Endothelial cell of umbilical vein (primary cell): ENCODE data around the gene MMP14. TPM values are rescaled to one million over a fixed set of nuclear protein-coding genes. Genes with fewer than 3 reads are reported as not detected.

Source experiments
- BruUV-seq: library from RNA; stranded (reverse); fragments of 400-500 nt; replicated peaks from 2 replicates; lab custom pipeline; 2021; lab: Mats Ljungman, UMichigan
- CTCF ChIA-PET: fragments of 300-600, 350-600 bp; sonication (Branson Sonifier 250); formaldehyde crosslinking; loops from one replicate; lab custom pipeline; 2021; ENCODE audit warnings: antibody characterized with exemption, inconsistent platforms; lab: Charles Lee
- POLR2A ChIA-PET: fragments of 300-600, 350-600 bp; sonication (Branson Sonifier 250); formaldehyde crosslinking; loops from one replicate; lab custom pipeline; 2021; ENCODE audit warnings: antibody characterized with exemption, inconsistent platforms; lab: Charles Lee
- DNase-seq: peaks from one replicate; pipeline ENCODE4 v3.0.0-alpha.2; 2011; ENCODE audit warnings: low read depth, low spot score
- FAIRE-seq: peaks from 2 replicates; lab custom pipeline; 2011; peaks lifted over from hg19 to GRCh38; lab: Jason Lieb, UNC
- H2AFZ ChIP-seq: 2 replicates; pipeline ENCODE4 v1.6.0; 2012; ENCODE audit warnings: low read depth, low read length, control low read depth, inconsistent platforms
- H3K27ac ChIP-seq: 2 replicates; pipeline ENCODE4 v1.5.1; 2011; ENCODE audit warnings: low read depth, mild to moderate bottlenecking, control low read depth, low read length, moderate library complexity; ENCODE audit not compliant: insufficient read depth
- H3K27me3 ChIP-seq, 2 experiments: 2 replicates each; pipeline versions ENCODE4 v1.6.0 to v1.6.1; 2011; ENCODE audit warnings: low read length in 2 of 2, mixed read lengths in 1 of 2; ENCODE audit not compliant: control insufficient read depth in 2 of 2, insufficient read depth in 2 of 2
- H3K36me3 ChIP-seq, 2 experiments: 2 replicates in 1 of 2; 3 replicates in 1 of 2; pipeline ENCODE4 v1.5.1; 2011; ENCODE audit warnings: low read length in 2 of 2, mild to moderate bottlenecking in 1 of 2, moderate library complexity in 1 of 2; ENCODE audit not compliant: control insufficient read depth in 2 of 2, insufficient read depth in 2 of 2; ENCODE audit errors: extremely low read depth in 1 of 2
- H3K4me1 ChIP-seq: 3 replicates; pipeline ENCODE4 v1.5.1; 2011; ENCODE audit warnings: mild to moderate bottlenecking, low read length; ENCODE audit not compliant: control insufficient read depth, insufficient read depth; ENCODE audit errors: extremely low read depth
- H3K4me2 ChIP-seq: 2 replicates; pipeline ENCODE4 v1.6.1; 2011; ENCODE audit warnings: low read length, control low read depth, mixed read lengths; ENCODE audit not compliant: insufficient read depth
- H3K4me3 ChIP-seq, 3 experiments: fragments of 200-600 bp in 1 of 3; sonication (generic), shearing (Covaris generic) in 1 of 3; replicated peaks in 1 of 3; 2 replicates each; pipeline ENCODE4 v1.5.1; 2011 to 2016; ENCODE audit warnings: control low read depth in 3 of 3, low read length in 3 of 3, mild to moderate bottlenecking in 2 of 3, inconsistent platforms in 1 of 3, low read depth in 1 of 3, moderate library complexity in 1 of 3; ENCODE audit not compliant: insufficient read depth in 1 of 3
- H3K79me2 ChIP-seq: 2 replicates; pipeline ENCODE4 v1.6.0; 2012; ENCODE audit warnings: low read length, inconsistent platforms; ENCODE audit not compliant: control insufficient read depth, insufficient read depth
- H3K9ac ChIP-seq: replicated peaks from 2 replicates; pipeline ENCODE3; 2011; ENCODE audit warnings: low read length, control low read depth; ENCODE audit not compliant: insufficient read depth; ENCODE audit errors: extremely low read depth
- H3K9me1 ChIP-seq: replicated peaks from 3 replicates; pipeline ENCODE4 v1.6.0; 2011; ENCODE audit warnings: mild to moderate bottlenecking, low read length; ENCODE audit not compliant: control insufficient read depth, insufficient read depth; ENCODE audit errors: extremely low read depth
- H3K9me3 ChIP-seq: replicated peaks from 2 replicates; pipeline ENCODE4 v1.5.1; 2012; ENCODE audit warnings: low read length, inconsistent platforms; ENCODE audit not compliant: control insufficient read depth, insufficient read depth
- H4K20me1 ChIP-seq: replicated peaks from 2 replicates; pipeline ENCODE3; 2011; ENCODE audit warnings: mild to moderate bottlenecking, low read length; ENCODE audit not compliant: control insufficient read depth, insufficient read depth; ENCODE audit errors: extremely low read depth
- CTCF ChIP-seq, 2 donors: IDR thresholded peaks; 1 replicate in 1 of 2; 2 replicates in 1 of 2; pipeline ENCODE4 v1.5.1; 2011; ENCODE audit warnings: low read length in 2 of 2, mild to moderate bottlenecking in 2 of 2, moderate library complexity in 2 of 2, control low read depth in 1 of 2, inconsistent platforms in 1 of 2, low read depth in 1 of 2; ENCODE audit not compliant: insufficient read depth in 1 of 2; ENCODE audit errors: extremely low read depth in 1 of 2
- FOS ChIP-seq: IDR thresholded peaks from 2 replicates; pipeline ENCODE4 v1.6.1; 2011; ENCODE audit warnings: mild to moderate bottlenecking, low read length, moderate library complexity, borderline replicate concordance; ENCODE audit not compliant: insufficient read depth
- GATA2 ChIP-seq: IDR thresholded peaks from 2 replicates; pipeline ENCODE4 v1.7.0; 2011; ENCODE audit warnings: low read depth, mild to moderate bottlenecking, moderate library complexity, mixed read lengths, low read length; ENCODE audit not compliant: insufficient read length, insufficient read depth
- JUN ChIP-seq: IDR thresholded peaks from 2 replicates; pipeline ENCODE4 v1.6.1; 2011; ENCODE audit warnings: borderline replicate concordance, low read depth; ENCODE audit not compliant: insufficient read length, insufficient read depth
- MAX ChIP-seq: IDR thresholded peaks from 2 replicates; pipeline ENCODE4 v1.6.1; 2011; ENCODE audit not compliant: insufficient read depth, insufficient read length
- MYC ChIP-seq: IDR thresholded peaks from one replicate; pipeline ENCODE4 v1.6.1; 2011; ENCODE audit warnings: mild to moderate bottlenecking, low read depth, low read length
- POLR2A ChIP-seq: IDR thresholded peaks from 2 replicates; pipeline ENCODE4 v1.6.1; 2012; ENCODE audit warnings: low read depth, mild to moderate bottlenecking, control low read depth, low read length
- dilution Hi-C: fragments of 300-500 bp; cut with MboI; formaldehyde crosslinking; loops from one replicate; pipeline ENCODE4 v1.15.0; 2019; ENCODE audit warnings: low sequenced_read_pairs; ENCODE audit not compliant: extremely low pct_ligation_motif_present
- intact Hi-C: fragments of 100-400 bp; cut with micrococcal nuclease; formaldehyde crosslinking; loops from one replicate; pipeline ENCODE4 v1.10.0; 2022
- polyA plus RNA-seq, 4 experiments: library from polyadenylated mRNA; depleted of rRNA in 3 of 4; stranded (reverse) in 3 of 4; unstranded in 1 of 4; fragments of >200 nt; gene quantifications; 2 replicates each; pipeline versions ENCODE4 v1.2.1 to v1.2.3, GENCODE V29; 2011 to 2012; ENCODE audit warnings: missing spikeins in 1 of 4
- total RNA-seq: library from RNA; stranded (reverse); gene quantifications from 2 replicates; pipeline ENCODE4 v1.2.3, GENCODE V29; 2021

The MMP14 gene
- total and polyA plus RNA-seq, 2 donors (not counting 3 experiments of a cell fraction or from before 2014, with no cell fraction given), result 506 to 603 TPM

GRCh38 chr14:22845103-22845394, 8.7 kb downstream of the MMP14 start:
- no peaks in the 10 kb centered on the region for H3K9me3 ChIP-seq
- no peaks in the 10 kb centered on the region for H4K20me1 ChIP-seq
- H3K9me1 ChIP-seq, result no peaks in the 10 kb centered on the region
- no peak overlapping the region for H3K4me2 ChIP-seq
- BruUV-seq, result no TSS peak
- H2AFZ ChIP-seq, result no peak overlapping the region
- no peak overlapping the region for H3K4me3 ChIP-seq
- intact Hi-C loops, result no loop called here
- no peak for DNase-seq
- H3K4me1 ChIP-seq, result peaks cover 50% of the 10 kb centered on the region
- H3K27ac ChIP-seq, result no peak overlapping the region
- peaks cover 62% of the 10 kb centered on the region for H3K79me2 ChIP-seq
- POLR2A ChIA-PET, result no interaction called here
- no peak for FAIRE-seq
- no peaks in the 10 kb centered on the region for H3K27me3 ChIP-seq
- dilution Hi-C loops, result no loop called here
- CTCF ChIA-PET, result interaction anchor here (1.2 to 1.6 kb wide), 2 partner anchors 22 to 275 kb away, joined by 5 read pairs; no protein-coding TSS in a partner anchor
- H3K36me3 ChIP-seq, result peaks cover 36 to 59% of the 10 kb centered on the region in 2 experiments
- no peak for TF ChIP-seq CTCF (IDR thresholded peaks at IDR 0.05; ENCODE audit: extremely low read depth in 1 of 2, insufficient read depth in 1 of 2, low read depth in 1 of 2, low read length in 2 of 2)
- TF ChIP-seq POLR2A, result no peak
- no peak for TF ChIP-seq GATA2
- TF ChIP-seq JUN, result no peak
- no peak for TF ChIP-seq MYC
- TF ChIP-seq MAX, result no peak
- no peak for TF ChIP-seq FOS
- no peak overlapping the region for H3K9ac ChIP-seq
